NCI-H82 treated with DMSO at 0.1 percent for 48 hours (cell line): ENCODE results near the gene DMGDH.
"Not testable (repeated sequence)": the region's sequence is repeated elsewhere in the genome, so short reads cannot be mapped to it uniquely, and the experiment has no call there.

Experiments used
- DNase-seq: peaks from one replicate; lab custom pipeline; 2025; ENCODE audit not compliant: unreplicated experiment; lab: John Stamatoyannopoulos, UW

DMGDH gene

DNA sequence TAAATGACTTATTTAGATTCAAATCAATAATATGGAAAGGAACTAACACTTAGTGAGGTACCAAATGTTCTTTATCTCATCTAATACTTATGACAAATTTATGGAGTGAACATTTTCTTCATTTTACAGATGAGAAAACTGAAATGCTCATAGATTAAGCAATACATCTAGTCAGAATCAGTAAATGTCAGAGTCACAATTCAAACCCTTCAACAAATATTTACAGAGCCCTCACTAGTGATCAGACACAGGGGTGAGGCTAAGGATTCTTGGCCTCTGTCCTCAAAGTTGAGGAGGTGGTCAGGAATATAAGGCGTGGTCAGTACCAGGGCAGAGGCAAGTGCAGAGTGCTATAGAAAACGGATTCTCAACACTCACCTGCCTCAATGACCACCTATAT is 54.8 kb downstream of the DMGDH start:
- no peak for DNase-seq

DNA sequence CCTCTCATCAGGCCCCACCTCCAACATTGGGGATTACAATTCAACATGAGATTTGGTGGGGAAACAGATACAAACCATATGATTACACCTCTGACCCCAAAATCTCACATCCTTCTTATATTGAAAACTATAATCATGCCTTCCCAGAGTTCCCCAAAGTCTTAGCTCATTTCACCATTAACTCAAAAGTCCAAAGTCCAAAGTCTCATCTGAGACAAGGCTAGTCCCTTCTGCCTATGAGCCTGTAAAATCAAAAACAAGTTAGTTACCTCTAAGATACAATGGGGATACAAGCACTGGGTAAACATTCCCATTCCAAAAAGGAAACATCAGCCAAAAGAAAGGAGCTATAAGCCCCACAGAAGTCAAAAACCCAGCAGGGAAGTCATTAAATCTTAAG is 57.6 kb downstream of the DMGDH start:
- no peak for DNase-seq

GRCh38 chr5:79011219-79011836 is 58.1 kb downstream of the DMGDH start:
- DNase-seq: no peak

DNA sequence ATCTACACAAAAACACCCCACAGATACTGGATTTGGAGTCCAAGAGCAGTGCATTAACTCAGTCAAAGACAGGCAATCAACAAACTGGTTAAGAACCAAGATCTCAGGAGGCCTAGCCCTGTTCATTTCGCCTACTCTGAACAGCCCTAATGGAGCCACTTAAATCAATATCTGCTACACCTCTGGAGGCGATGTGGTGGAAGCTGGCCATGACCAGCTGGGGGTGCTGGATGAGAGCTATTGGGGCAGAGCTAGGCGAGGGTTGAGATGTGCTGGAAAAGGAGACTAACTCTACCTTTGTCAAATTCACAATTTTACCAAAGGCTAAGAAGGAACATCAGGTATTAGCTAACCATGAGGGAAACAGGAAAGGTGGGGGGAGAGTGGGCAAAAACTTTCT is 61.1 kb downstream of the DMGDH start:
- no peak for DNase-seq

DNA sequence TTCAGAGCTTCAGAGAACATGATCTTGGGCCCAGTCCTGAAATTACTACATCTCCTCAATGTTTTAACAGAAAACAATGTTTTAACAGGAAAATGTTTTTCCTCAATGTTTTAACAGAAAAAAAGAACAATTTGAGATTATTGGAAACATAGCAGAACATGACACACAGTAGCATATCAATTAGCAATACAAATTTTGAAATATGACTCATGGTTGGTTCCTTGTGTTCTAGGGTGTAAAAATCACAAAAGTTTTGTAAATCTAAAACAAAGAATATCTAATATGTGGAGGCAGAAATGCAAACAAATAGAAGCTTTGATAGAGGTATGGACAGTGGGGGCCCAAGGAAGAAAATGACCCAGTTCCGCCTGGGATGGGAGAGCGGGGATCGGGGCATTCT is 61.6 kb downstream of the DMGDH start:
- no peak for DNase-seq

- DNase-seq: no peak
These were observed 63.4 kb downstream of the DMGDH start for GRCh38 chr5:79005936-79006631.

GRCh38 chr5:79005151-79005550 is 64.3 kb downstream of the DMGDH start:
- no peak for DNase-seq

GRCh38 chr5:79002374-79002773 is 67.1 kb downstream of the DMGDH start:
- DNase-seq: no peak

DNA sequence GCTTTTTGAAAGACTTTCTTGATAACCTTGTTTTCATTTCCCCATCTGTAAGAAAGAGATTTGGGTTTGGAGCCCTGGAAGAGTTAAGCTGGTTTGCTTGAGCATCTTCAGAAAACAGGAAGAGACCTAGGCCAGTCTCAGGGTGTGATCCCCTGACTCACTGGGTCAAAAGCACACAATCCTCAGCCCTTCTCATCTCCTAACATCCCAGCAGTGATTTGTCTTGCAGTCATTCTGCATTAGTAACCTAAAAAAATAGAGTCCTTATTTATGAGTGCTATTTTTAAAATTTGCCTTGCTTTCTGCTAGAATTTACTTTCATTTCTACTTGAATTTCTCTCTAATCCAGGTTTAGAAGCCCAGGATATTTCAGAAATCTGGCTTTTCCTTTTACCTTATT is 68.0 kb downstream of the DMGDH start:
- DNase-seq: peak; percentile 23

DNA sequence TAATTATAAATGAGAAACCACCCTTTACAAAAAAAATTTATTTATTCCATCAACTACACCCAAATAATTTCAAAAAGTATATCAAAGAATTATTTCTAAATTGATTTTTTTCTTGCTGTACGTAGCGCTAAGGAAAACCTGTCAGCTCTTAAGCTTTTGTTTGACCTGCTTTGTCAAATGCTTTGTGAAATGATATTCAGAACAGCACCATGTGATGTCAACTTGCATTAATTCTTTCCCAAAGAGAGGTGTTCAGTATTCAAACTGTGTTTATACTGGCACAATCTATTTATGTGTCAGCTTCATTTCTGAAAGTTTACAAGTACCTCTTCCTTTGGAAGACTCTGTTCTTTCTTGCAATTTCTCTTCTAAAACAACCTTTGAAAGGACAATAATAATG is 72.4 kb downstream of the DMGDH start:
- DNase-seq: no peak

DNA sequence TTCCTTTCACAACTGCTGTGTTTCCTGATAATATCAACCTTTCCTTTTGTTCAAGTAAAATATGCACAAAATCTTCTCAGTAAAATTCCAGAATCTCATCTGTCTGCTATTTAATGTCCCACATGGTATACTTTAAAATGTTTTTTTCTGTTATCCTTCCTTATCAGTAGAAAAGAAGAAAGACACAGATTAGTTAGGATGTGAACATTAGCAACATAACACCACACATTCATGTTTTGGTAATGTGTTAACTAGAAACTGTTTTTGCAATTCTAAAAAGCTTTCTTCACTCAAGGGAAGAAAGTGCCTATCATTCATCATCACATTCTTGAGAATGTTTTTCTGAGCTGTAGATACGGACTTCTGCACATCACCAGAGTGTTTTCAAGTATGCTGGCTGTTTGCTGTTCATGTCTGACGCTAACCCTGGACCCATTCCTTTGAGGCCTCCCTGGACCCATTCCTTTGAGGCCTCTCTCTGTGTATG is 73.9 kb downstream of the DMGDH start:
- no peak for DNase-seq

- no peak for DNase-seq
These were observed 76.3 kb downstream of the DMGDH start for GRCh38 chr5:78993165-78993564.

- DNase-seq: no peak
These were observed 77.3 kb downstream of the DMGDH start for GRCh38 chr5:78992146-78992545.

GRCh38 chr5:78989080-78989479 is 80.4 kb downstream of the DMGDH start:
- no peak for DNase-seq

- peak; percentile 44 for DNase-seq
These were observed 83.7 kb downstream of the DMGDH start for GRCh38 chr5:78985725-78986223.

DNA sequence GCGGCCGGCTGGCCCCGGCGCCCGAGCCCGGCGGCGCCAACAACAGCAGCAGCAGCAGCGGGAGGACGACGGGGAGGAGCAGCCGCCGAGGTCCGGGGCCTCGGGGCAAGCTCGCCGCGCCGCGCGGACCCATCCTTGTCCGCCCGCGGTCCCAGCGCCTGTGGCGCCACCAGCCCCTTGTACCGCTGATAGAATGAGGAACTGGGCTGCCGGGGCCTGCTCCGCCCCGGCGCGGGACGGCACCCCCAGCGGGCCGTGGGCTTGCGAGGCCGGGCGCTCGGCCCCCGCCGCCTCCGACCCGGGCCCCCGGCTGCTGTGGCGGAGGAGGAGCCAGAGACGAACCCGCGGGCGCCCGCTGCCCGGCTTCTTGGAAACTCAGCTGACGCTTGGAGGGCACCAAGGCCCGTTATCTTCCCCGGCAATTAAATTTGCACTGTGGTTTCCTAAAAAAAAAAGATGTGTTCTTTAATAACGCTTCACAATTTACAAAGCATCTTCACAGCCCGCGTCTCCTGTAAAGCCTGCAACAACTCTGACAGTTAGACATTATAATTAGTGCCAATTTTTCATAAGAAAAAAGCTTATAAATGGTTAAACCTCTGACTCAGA is 84.3 kb downstream of the DMGDH start, which contains the start of gene ARSB:
Gene ARSB, minus strand, starts transcription at position 195 of the 609 bp plus-strand sequence. Its CDS starts 62 bp downstream, at position 133.
- DNase-seq: no peak

- DNase-seq: peak; percentile 58
These were observed 84.9 kb downstream of the DMGDH start for GRCh38 chr5:78984439-78985115.

GRCh38 chr5:78983601-78984438 is 85.7 kb downstream of the DMGDH start:
- DNase-seq: peak; percentile 7

- DNase-seq: not testable (repeated sequence)
These were observed 86.3 kb downstream of the DMGDH start for GRCh38 chr5:78983194-78983593.

DNA sequence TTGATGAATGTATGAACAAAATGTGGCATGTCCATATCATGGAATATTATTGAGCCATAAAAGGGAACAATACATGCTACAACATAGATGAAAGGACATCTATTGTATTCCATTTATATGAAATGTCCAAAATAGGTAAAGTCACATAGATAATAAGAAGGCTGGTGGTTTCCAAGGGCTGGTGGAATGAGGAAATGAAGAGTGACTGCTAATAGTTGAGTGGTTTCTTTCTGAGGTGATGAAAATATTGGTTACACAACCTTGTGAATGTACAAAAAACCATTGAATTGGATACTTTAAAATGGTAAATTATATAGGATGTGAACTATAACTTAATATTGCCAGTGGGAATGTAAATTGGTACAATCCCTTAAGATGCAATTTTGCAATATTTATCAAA is 89.6 kb downstream of the DMGDH start:
- no peak for DNase-seq
